ENCODE data around the gene TCP11L1.
"Not testable (repeated sequence)": the region's sequence is repeated elsewhere in the genome, so short reads cannot be mapped to it uniquely, and the experiment has no call there.

The TCP11L1 gene

DNA sequence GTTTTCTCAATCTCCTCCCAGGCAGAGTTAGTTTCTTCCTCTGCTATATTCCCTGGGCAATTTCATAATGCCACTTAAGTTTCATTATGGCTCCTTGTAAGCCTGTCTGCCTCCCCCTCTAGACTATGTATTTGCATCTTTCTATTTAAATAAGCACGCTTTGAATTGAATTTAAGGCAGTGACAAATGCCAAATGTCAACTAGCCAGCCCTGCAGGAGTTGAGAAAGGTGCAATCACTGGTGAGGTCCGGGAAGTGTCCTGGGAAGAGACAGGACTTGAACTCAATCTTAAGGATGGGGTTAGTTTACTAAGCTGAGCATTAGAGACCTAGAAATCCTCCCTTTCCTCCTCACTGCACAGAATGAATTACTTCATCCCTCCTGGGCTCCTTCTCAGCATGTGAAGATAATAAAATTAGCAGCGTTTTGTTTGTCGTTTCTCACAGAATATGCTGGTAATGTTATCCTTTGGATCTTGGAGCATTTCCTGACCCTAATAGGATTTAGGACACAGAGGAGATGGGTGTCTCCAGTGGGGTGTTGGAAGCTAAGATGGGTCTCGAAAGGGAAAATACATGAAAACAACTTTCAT is 1.6 kb downstream of the TCP11L1 start:
- Histone ChIP-seq H3K4me3 (ENCODE audit: control insufficient read depth in 1 of 7, extremely low read depth in 1 of 7, insufficient read depth in 4 of 7, low read depth in 2 of 7, low read length in 6 of 7) (peak overlapping the region in 2 of 7 experiments; percentile 95 to 98), H3K27ac (ENCODE audit: insufficient read depth in 1 of 2, low read depth in 1 of 2, low read length in 2 of 2, poor library complexity in 1 of 2, severe bottlenecking in 2 of 2) (no peak overlapping the region), H3K9me3 (ENCODE audit: control extremely low read depth in 1 of 5, control insufficient read depth in 4 of 5, insufficient read depth in 2 of 5, low read depth in 1 of 5, low read length in 4 of 5) (peaks cover 0 to 7% (median 0%) of the 10 kb centered on the region in 5 experiments), H3K4me1 (ENCODE audit: control extremely low read depth in 1 of 4, control insufficient read depth in 4 of 4, insufficient read depth in 4 of 4, low read length in 3 of 4) (peaks cover 0 to 23% (median 16%) of the 10 kb centered on the region in 4 experiments), H3K36me3 (ENCODE audit: control insufficient read depth in 4 of 4, insufficient read depth in 4 of 4, low read length in 3 of 4) (peaks cover 2 to 22% (median 14%) of the 10 kb centered on the region in 4 experiments), H3K27me3 (replicated peaks in 2 of 5; ENCODE audit: control insufficient read depth in 4 of 5, insufficient read depth in 5 of 5, low read length in 4 of 5) (no peaks in the 10 kb centered on the region)
- ChIA-PET POLR2A (no interaction called here), CTCF (no interaction called here)
- 92% methylated on average over 2 of the region's 5 CpGs for WGBS (ENCODE audit: insufficient coverage)
- no peak for DNase-seq

DNA sequence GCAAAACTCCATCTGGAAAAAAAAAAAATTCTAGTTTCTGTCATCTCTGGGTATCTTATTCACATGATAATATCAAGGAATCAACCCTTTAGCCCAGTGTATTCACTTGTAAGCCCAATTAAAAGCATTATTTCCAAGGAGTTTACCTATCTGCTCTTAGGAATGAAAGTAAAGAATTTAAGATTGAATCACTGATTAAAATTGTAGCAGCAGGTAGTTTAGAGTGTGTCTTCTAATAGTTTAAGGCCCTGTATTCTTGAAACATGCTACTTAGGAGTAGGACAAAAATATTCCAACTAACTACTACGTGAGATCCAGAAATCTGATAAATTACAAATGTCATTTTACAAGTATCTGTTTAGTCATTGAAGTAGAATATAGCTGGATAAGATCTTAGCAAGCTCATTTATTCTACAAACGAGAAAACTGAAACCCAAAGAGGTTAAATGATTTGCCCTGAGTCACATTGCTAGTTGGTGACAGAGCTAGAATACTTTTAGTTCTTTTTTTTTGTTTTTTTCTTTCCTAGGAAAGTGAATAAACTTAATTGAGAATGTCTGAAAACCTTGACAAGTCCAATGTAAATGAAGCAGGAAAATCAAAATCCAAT is 4.0 kb downstream of the TCP11L1 start:
- no peak for DNase-seq
- Histone ChIP-seq H3K4me3 (ENCODE audit: control insufficient read depth in 1 of 7, extremely low read depth in 1 of 7, insufficient read depth in 4 of 7, low read depth in 2 of 7, low read length in 6 of 7) (no peak overlapping the region), H3K36me3 (ENCODE audit: control insufficient read depth in 4 of 4, insufficient read depth in 4 of 4, low read length in 3 of 4) (peaks cover 7 to 30% (median 18%) of the 10 kb centered on the region in 4 experiments), H3K27ac (ENCODE audit: insufficient read depth in 1 of 2, low read depth in 1 of 2, low read length in 2 of 2, poor library complexity in 1 of 2, severe bottlenecking in 2 of 2) (no peak overlapping the region), H3K4me1 (ENCODE audit: control extremely low read depth in 1 of 4, control insufficient read depth in 4 of 4, insufficient read depth in 4 of 4, low read length in 3 of 4) (peaks cover 0 to 14% (median 12%) of the 10 kb centered on the region in 4 experiments), H3K9me3 (ENCODE audit: control extremely low read depth in 1 of 5, control insufficient read depth in 4 of 5, insufficient read depth in 2 of 5, low read depth in 1 of 5, low read length in 4 of 5) (peaks cover 0 to 8% (median 0%) of the 10 kb centered on the region in 5 experiments), H3K27me3 (replicated peaks in 2 of 5; ENCODE audit: control insufficient read depth in 4 of 5, insufficient read depth in 5 of 5, low read length in 4 of 5) (no peaks in the 10 kb centered on the region)
- POLR2A ChIA-PET = no interaction called here
- CTCF ChIA-PET = interaction anchor here (1.5 to 1.7 kb wide), 2 partner anchors 10 to 77 kb away, joined by 3 to 4 read pairs; no protein-coding TSS in a partner anchor
- no CpG with 5 or more reads among the region's 2 CpGs for WGBS (ENCODE audit: insufficient coverage)

DNA sequence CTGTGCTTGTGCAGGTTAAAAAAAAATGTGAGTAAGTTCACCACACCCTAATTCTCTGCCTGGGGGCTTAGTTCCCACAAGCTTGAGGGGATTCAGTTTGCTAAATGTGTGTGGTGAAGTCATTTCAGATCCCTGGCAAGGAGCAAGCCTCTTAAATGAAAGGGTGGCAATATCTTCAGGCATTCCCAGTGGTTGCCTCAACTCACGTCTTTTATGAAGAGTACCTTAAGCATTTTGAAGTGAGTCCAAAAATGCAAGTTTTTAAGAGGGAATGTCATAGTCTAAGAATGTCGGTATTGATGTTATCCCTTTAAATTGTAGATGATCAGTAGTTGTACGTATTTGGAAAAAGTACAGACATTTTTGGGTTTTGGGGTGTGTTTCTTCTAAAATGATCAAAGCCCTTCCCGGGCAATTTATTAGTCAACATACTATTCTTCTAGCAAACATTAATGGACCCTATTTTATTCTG is 4.9 kb downstream of the TCP11L1 start:
- Histone ChIP-seq H3K4me3 (ENCODE audit: control insufficient read depth in 1 of 7, extremely low read depth in 1 of 7, insufficient read depth in 4 of 7, low read depth in 2 of 7, low read length in 6 of 7) (no peak overlapping the region), H3K27me3 (replicated peaks in 2 of 5; ENCODE audit: control insufficient read depth in 4 of 5, insufficient read depth in 5 of 5, low read length in 4 of 5) (no peaks in the 10 kb centered on the region), H3K9me3 (ENCODE audit: control extremely low read depth in 1 of 5, control insufficient read depth in 4 of 5, insufficient read depth in 2 of 5, low read depth in 1 of 5, low read length in 4 of 5) (peaks cover 0 to 8% (median 0%) of the 10 kb centered on the region in 5 experiments), H3K36me3 (ENCODE audit: control insufficient read depth in 4 of 4, insufficient read depth in 4 of 4, low read length in 3 of 4) (peaks cover 7 to 35% (median 18%) of the 10 kb centered on the region in 4 experiments), H3K4me1 (ENCODE audit: control extremely low read depth in 1 of 4, control insufficient read depth in 4 of 4, insufficient read depth in 4 of 4, low read length in 3 of 4) (peaks cover 0 to 19% (median 12%) of the 10 kb centered on the region in 4 experiments), H3K27ac (ENCODE audit: insufficient read depth in 1 of 2, low read depth in 1 of 2, low read length in 2 of 2, poor library complexity in 1 of 2, severe bottlenecking in 2 of 2) (no peak overlapping the region)
- ChIA-PET POLR2A (no interaction called here), CTCF (interaction anchor here (1.5 to 1.7 kb wide), 2 partner anchors 9 to 78 kb away, joined by 3 to 4 read pairs; no protein-coding TSS in a partner anchor)
- WGBS (ENCODE audit: insufficient coverage) = 100% methylated on average over 2 of the region's 4 CpGs
- no peak for DNase-seq

DNA sequence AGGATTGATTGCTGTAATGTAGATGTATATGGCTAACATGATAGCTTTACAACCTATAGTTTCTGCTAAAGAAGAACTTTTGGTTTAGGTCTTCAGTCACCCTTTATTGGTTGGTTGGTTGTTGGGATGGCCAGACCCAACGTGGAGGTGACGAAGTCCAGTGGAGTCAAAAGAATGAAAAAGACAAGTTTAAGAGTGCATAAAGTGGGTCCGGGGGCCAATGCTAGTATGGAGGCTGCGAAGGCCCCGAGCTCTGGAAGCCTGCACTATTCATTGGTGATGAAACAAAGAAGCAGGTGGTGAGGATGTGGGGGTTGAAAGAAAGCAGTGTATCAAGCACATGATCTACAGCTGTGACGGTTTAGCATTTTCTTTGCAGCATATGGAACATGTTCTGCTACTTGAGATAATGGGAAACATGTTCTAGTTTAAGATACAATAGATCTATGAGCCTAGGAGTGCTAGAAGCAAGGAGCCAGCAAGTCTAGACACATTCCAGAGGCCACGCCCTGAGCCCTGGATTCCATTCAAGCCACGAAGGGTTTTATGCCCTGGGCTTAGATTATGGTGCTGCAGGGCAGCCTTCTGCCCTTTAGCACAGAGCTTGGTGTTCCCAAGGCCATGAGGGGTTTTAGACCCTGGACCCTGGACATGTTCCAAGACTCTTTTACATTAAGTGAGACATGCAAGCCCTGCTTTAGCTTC is 6.3 kb downstream of the TCP11L1 start:
- H3K27me3 ChIP-seq (replicated peaks in 2 of 5; ENCODE audit: control insufficient read depth in 4 of 5, insufficient read depth in 5 of 5, low read length in 4 of 5) = no peaks in the 10 kb centered on the region
- CTCF ChIA-PET = interaction anchor here (0.7 to 2.2 kb wide), 4 partner anchors 10 to 20 kb away, joined by 3 to 10 read pairs (median 4); no protein-coding TSS in a partner anchor
- 97% methylated on average over 8 of the region's 8 CpGs for WGBS (ENCODE audit: insufficient coverage)
- no peak overlapping the region for H3K27ac ChIP-seq (ENCODE audit: insufficient read depth in 1 of 2, low read depth in 1 of 2, low read length in 2 of 2, poor library complexity in 1 of 2, severe bottlenecking in 2 of 2)
- POLR2A ChIA-PET = no interaction called here
- H3K4me3 ChIP-seq (ENCODE audit: control insufficient read depth in 1 of 7, extremely low read depth in 1 of 7, insufficient read depth in 4 of 7, low read depth in 2 of 7, low read length in 6 of 7) = no peak overlapping the region
- H3K4me1 ChIP-seq (ENCODE audit: control extremely low read depth in 1 of 4, control insufficient read depth in 4 of 4, insufficient read depth in 4 of 4, low read length in 3 of 4) = peaks cover 0 to 9% (median 4%) of the 10 kb centered on the region in 4 experiments
- H3K9me3 ChIP-seq (ENCODE audit: control extremely low read depth in 1 of 5, control insufficient read depth in 4 of 5, insufficient read depth in 2 of 5, low read depth in 1 of 5, low read length in 4 of 5) = peaks cover 0 to 8% (median 0%) of the 10 kb centered on the region in 5 experiments
- H3K36me3 ChIP-seq (ENCODE audit: control insufficient read depth in 4 of 4, insufficient read depth in 4 of 4, low read length in 3 of 4) = peaks cover 7 to 35% (median 18%) of the 10 kb centered on the region in 4 experiments
- no peak for DNase-seq

DNA sequence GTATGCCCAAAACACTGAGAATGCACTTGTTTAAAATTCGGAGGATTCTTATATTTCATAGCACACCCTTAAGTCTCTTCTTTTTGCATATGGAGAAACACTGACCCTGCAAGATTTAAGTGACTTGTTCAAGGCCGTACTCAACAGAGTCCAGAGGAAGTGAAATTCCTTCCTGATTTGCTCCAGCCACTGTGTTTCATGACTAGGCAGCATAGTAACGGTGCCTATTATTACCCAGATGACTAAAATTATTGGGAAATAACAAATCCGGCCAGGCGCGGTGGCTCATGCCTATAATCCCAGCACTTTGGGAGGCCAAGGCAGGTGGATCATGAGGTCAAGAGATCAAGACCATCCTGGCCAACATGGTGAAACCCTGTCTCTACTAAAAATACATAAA is 9.3 kb downstream of the TCP11L1 start:
- H3K27ac ChIP-seq (ENCODE audit: insufficient read depth in 1 of 2, low read depth in 1 of 2, low read length in 2 of 2, poor library complexity in 1 of 2, severe bottlenecking in 2 of 2); H3K27me3 ChIP-seq (replicated peaks in 2 of 5; ENCODE audit: control insufficient read depth in 4 of 5, insufficient read depth in 5 of 5, low read length in 4 of 5); H3K4me3 ChIP-seq (ENCODE audit: control insufficient read depth in 1 of 7, extremely low read depth in 1 of 7, insufficient read depth in 4 of 7, low read depth in 2 of 7, low read length in 6 of 7); POLR2A ChIA-PET; H3K9me3 ChIP-seq (ENCODE audit: control extremely low read depth in 1 of 5, control insufficient read depth in 4 of 5, insufficient read depth in 2 of 5, low read depth in 1 of 5, low read length in 4 of 5); DNase-seq: not testable (repeated sequence)
- CTCF ChIA-PET = interaction anchor here (1.0 kb wide), 1 partner anchor 14 kb away, joined by 4 read pairs; no protein-coding TSS in a partner anchor
- WGBS (ENCODE audit: insufficient coverage) = 83% methylated on average over 3 of the region's 6 CpGs
- H3K36me3 ChIP-seq (ENCODE audit: control insufficient read depth in 4 of 4, insufficient read depth in 4 of 4, low read length in 3 of 4) = peaks cover 7 to 34% (median 17%) of the 10 kb centered on the region in 4 experiments
- peaks cover 0 to 13% (median 3%) of the 10 kb centered on the region in 4 experiments for H3K4me1 ChIP-seq (ENCODE audit: control extremely low read depth in 1 of 4, control insufficient read depth in 4 of 4, insufficient read depth in 4 of 4, low read length in 3 of 4)

DNA sequence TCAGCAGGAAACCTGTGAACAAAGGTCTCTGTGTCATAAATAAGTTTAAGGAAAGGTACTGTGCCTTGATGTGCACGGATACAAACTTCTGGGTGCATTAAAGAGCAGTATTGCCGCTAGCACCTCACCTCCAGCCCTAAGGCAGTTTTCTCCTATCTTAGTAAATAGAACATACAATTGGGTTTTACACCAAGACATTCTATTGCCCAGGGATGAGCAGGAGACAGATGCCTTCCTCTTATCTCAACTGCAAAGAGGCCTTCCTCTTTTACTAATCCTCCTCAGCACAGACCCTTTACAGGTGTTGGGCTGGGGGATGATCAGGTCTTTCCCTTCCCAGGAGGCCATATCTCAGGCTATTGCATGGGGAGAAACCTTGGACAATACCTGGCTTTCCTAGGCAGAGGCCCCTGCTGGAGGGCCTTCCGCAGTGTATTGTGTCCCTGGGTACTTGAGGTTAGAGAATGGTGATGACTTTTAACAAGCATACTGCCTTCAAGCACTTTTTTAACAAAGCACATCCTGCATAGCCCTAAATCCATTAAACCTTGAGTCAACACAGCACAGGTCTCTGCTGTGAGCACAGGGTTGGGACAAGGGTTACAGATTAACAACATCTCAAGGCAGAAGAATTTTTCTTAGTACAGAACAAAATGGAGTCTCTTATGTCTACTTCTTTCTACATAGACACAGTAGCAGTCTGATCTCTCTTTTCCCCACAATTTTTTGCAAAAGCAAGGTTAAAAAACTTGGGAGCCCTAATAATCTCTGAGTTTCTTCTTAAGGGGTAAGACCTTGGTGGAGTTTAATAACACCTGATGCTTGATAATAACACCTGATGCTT is 10.4 kb downstream of the TCP11L1 start:
- POLR2A ChIA-PET; H3K27ac ChIP-seq (ENCODE audit: insufficient read depth in 1 of 2, low read depth in 1 of 2, low read length in 2 of 2, poor library complexity in 1 of 2, severe bottlenecking in 2 of 2); H3K4me3 ChIP-seq (ENCODE audit: control insufficient read depth in 1 of 7, extremely low read depth in 1 of 7, insufficient read depth in 4 of 7, low read depth in 2 of 7, low read length in 6 of 7); H3K9me3 ChIP-seq (ENCODE audit: control extremely low read depth in 1 of 5, control insufficient read depth in 4 of 5, insufficient read depth in 2 of 5, low read depth in 1 of 5, low read length in 4 of 5); DNase-seq; CTCF ChIA-PET; H3K27me3 ChIP-seq (replicated peaks in 2 of 5; ENCODE audit: control insufficient read depth in 4 of 5, insufficient read depth in 5 of 5, low read length in 4 of 5): not testable (repeated sequence)
- 100% methylated on average over 1 of the region's 3 CpGs for WGBS (ENCODE audit: insufficient coverage)
- peaks cover 4 to 30% (median 10%) of the 10 kb centered on the region in 4 experiments for H3K36me3 ChIP-seq (ENCODE audit: control insufficient read depth in 4 of 4, insufficient read depth in 4 of 4, low read length in 3 of 4)
- H3K4me1 ChIP-seq (ENCODE audit: control extremely low read depth in 1 of 4, control insufficient read depth in 4 of 4, insufficient read depth in 4 of 4, low read length in 3 of 4) = peaks cover 0 to 13% (median 3%) of the 10 kb centered on the region in 4 experiments
